HEK293 (cell line): Measurements from ENCODE around the gene PEX7.
A peak's percentile ranks its signal among the peaks of the same experiment; 100 is the strongest.

Experiments
- CTCF ChIA-PET: fragments of 350-600 bp; formaldehyde crosslinking; extraction: SDS; loops from one replicate; lab custom pipeline; 2021; ENCODE audit warnings: antibody characterized with exemption; lab: Yijun Ruan, JAX
- POLR2A ChIA-PET: fragments of 300-600 bp; formaldehyde crosslinking; extraction: SDS; loops from one replicate; lab custom pipeline; 2020; ENCODE audit warnings: antibody characterized with exemption, inconsistent platforms; lab: Yijun Ruan, JAX
- H3K27ac ChIP-seq: fragments of 200-500 bp; sonication (Bioruptor generic); 2 replicates; pipeline ENCODE4 v1.5.1; 2014; ENCODE audit warnings: low read depth, low read length, control low read depth, inconsistent platforms; ENCODE audit errors: extremely low read depth
- H3K36me3 ChIP-seq, 2 experiments: fragments of 200-500 bp in 1 of 2; sonication (Bioruptor generic) in 1 of 2; 1 replicate in 1 of 2; 2 replicates in 1 of 2; pipeline ENCODE4 v1.5.1; 2014 to 2017; ENCODE audit warnings: inconsistent platforms in 2 of 2, low read length in 2 of 2; ENCODE audit not compliant: control insufficient read depth in 2 of 2, insufficient read depth in 1 of 2
- H3K4me1 ChIP-seq: fragments of 200-500 bp; sonication (Bioruptor generic); 2 replicates; pipeline ENCODE4 v1.5.1; 2014; ENCODE audit warnings: mild to moderate bottlenecking, low read length, inconsistent platforms; ENCODE audit not compliant: control insufficient read depth, insufficient read depth
- H3K4me3 ChIP-seq: 2 replicates; pipeline ENCODE4 v1.5.1; 2011; ENCODE audit warnings: low read depth, mild to moderate bottlenecking, control low read depth, low read length, moderate library complexity
- H3K9me3 ChIP-seq: fragments of 200-500 bp; sonication (Bioruptor generic); 2 replicates; pipeline ENCODE4 v1.5.1; 2014; ENCODE audit warnings: low read depth, low read length, inconsistent platforms; ENCODE audit not compliant: control insufficient read depth, insufficient read depth
- BCL11B ChIP-seq: fragments of 450-650 bp; formaldehyde crosslinking; IDR thresholded peaks from 2 replicates; pipeline ENCODE4 v1.5.1; 2016; ENCODE audit warnings: low read depth, missing biosample characterization, missing genetic modification characterization
- FEZF1 ChIP-seq: fragments of 450-650 bp; formaldehyde crosslinking; IDR thresholded peaks from 2 replicates; pipeline ENCODE4 v1.5.1; 2016; ENCODE audit warnings: missing biosample characterization, missing genetic modification characterization
- KLF10 ChIP-seq: fragments of 450-650 bp; IDR thresholded peaks from 2 replicates; pipeline ENCODE4 v1.5.1; 2018; ENCODE audit warnings: missing biosample characterization, mild to moderate bottlenecking, missing genetic modification characterization
- MZF1 ChIP-seq: fragments of 450-650 bp; formaldehyde crosslinking; IDR thresholded peaks from 2 replicates; pipeline ENCODE4 v1.5.1; 2017; ENCODE audit warnings: missing biosample characterization, missing genetic modification characterization, borderline replicate concordance
- ZNF146 ChIP-seq: fragments of 450-650 bp; formaldehyde crosslinking; IDR thresholded peaks from 2 replicates; pipeline ENCODE4 v1.5.1; 2016; ENCODE audit warnings: missing biosample characterization, missing genetic modification characterization
- ZNF184 ChIP-seq: fragments of 450-650 bp; IDR thresholded peaks from 2 replicates; pipeline ENCODE4 v1.5.1; 2018; ENCODE audit warnings: missing biosample characterization, mild to moderate bottlenecking, missing genetic modification characterization
- ZNF366 ChIP-seq: fragments of 450-650 bp; formaldehyde crosslinking; conservative IDR thresholded peaks from 2 replicates; pipeline ENCODE4 v1.5.1; 2016; ENCODE audit warnings: missing biosample characterization, missing genetic modification characterization
- ZNF473 ChIP-seq: fragments of 450-650 bp; formaldehyde crosslinking; IDR thresholded peaks from 2 replicates; pipeline ENCODE4 v1.5.1; 2017; ENCODE audit warnings: missing biosample characterization, missing genetic modification characterization
- ZNF596 ChIP-seq: fragments of 450-650 bp; IDR thresholded peaks from 2 replicates; pipeline ENCODE4 v1.5.0; 2018; ENCODE audit warnings: missing biosample characterization, mild to moderate bottlenecking, missing genetic modification characterization, moderate library complexity
- ZNF660 ChIP-seq: fragments of 450-650 bp; IDR thresholded peaks from 2 replicates; pipeline ENCODE4 v1.5.1; 2018; ENCODE audit warnings: missing biosample characterization, mild to moderate bottlenecking, missing genetic modification characterization
- ZNF701 ChIP-seq: fragments of 450-650 bp; formaldehyde crosslinking; IDR thresholded peaks from 2 replicates; pipeline ENCODE4 v1.5.1; 2016; ENCODE audit warnings: missing biosample characterization, missing genetic modification characterization
- TF ChIP-seq, protein P1 (sequence below): fragments of 450-650 bp; formaldehyde crosslinking; IDR thresholded peaks from 2 replicates; pipeline ENCODE4 v1.5.0; 2017; ENCODE audit warnings: missing biosample characterization, missing genetic modification characterization, borderline replicate concordance
- TF ChIP-seq, protein P2 (sequence below): fragments of 450-650 bp; formaldehyde crosslinking; IDR thresholded peaks from 2 replicates; pipeline ENCODE4 v1.5.1; 2016; ENCODE audit warnings: missing biosample characterization, missing genetic modification characterization
- TF ChIP-seq, protein P3 (sequence below): fragments of 450-650 bp; formaldehyde crosslinking; conservative IDR thresholded peaks from 2 replicates; pipeline ENCODE4 v1.5.1; 2016; ENCODE audit warnings: low read depth, missing biosample characterization, missing genetic modification characterization

PEX7 gene

DNA sequence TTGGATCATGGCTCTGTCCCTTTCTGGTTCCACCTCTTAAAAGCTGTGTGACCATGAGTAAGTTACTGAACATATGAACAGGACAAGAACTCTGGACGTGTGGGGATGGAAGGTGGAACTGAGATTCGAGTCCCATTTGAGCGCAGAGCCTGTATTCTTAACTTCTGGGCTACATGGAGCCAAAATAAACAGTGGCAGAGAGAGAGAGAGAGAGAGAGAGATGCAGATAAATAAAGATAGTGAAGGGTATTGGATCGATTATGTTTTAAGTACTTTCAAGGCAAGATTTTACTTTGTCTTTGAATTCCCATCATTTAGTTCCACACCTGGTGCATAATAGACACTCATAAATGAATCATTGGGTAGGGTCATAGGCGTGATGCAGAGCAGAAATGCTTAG, 139.5 kb downstream of the PEX7 start:
- no peak for TF ChIP-seq ZNF473
- 0 out of 2 replicates have a peak, but pooled peaks have one; percentile 15 for TF ChIP-seq ZNF366
- no peak for TF ChIP-seq KLF10
- peak; percentile 76 for TF ChIP-seq ZNF596 (tag by site-specific recombination)
- CTCF ChIA-PET, result interaction anchor here (0.7 kb wide), 1 partner anchor 132 kb away, joined by 3 read pairs; no protein-coding TSS in a partner anchor
- Histone ChIP-seq H3K27ac (no peak overlapping the region), H3K9me3 (no peaks in the 10 kb centered on the region), H3K4me3 (no peak overlapping the region), H3K36me3 (no peaks in the 10 kb centered on the region), H3K4me1 (peaks cover 14% of the 10 kb centered on the region)
- POLR2A ChIA-PET, result no interaction called here

DNA sequence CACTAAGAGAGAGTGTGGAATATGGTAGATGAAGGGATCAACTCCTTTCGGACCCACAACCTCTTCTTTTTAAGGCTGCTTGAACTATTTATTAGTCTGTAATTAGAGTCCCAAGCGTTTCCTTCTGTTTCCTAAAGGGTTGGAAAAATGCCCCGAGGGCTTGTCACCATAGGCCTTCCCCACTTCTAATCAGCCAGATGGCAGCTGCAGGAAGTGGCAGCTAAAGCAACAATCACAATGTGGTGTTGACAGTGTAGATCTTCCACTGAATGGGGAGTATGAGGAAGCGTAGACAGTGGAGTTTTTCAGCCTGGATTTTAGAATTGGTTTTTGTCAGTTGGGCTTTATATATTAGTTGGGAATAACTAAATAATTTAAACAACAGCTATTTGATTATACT, 140.3 kb downstream of the PEX7 start:
- CTCF ChIA-PET, result interaction anchor here (0.5 to 1.1 kb wide), 2 partner anchors 42 to 117 kb away, joined by 3 to 4 read pairs; no protein-coding TSS in a partner anchor
- no peaks in the 10 kb centered on the region for H3K9me3 ChIP-seq
- no peak overlapping the region for H3K27ac ChIP-seq
- H3K4me3 ChIP-seq, result no peak overlapping the region
- no peaks in the 10 kb centered on the region for H3K36me3 ChIP-seq
- POLR2A ChIA-PET, result no interaction called here
- peaks cover 14% of the 10 kb centered on the region; the same call in 1 of the 2 replicates for H3K4me1 ChIP-seq
- TF ChIP-seq, protein P1, sequence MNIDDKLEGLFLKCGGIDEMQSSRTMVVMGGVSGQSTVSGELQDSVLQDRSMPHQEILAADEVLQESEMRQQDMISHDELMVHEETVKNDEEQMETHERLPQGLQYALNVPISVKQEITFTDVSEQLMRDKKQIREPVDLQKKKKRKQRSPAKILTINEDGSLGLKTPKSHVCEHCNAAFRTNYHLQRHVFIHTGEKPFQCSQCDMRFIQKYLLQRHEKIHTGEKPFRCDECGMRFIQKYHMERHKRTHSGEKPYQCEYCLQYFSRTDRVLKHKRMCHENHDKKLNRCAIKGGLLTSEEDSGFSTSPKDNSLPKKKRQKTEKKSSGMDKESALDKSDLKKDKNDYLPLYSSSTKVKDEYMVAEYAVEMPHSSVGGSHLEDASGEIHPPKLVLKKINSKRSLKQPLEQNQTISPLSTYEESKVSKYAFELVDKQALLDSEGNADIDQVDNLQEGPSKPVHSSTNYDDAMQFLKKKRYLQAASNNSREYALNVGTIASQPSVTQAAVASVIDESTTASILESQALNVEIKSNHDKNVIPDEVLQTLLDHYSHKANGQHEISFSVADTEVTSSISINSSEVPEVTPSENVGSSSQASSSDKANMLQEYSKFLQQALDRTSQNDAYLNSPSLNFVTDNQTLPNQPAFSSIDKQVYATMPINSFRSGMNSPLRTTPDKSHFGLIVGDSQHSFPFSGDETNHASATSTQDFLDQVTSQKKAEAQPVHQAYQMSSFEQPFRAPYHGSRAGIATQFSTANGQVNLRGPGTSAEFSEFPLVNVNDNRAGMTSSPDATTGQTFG (tag by site-specific recombination), result no peak
- TF ChIP-seq, protein P2, sequence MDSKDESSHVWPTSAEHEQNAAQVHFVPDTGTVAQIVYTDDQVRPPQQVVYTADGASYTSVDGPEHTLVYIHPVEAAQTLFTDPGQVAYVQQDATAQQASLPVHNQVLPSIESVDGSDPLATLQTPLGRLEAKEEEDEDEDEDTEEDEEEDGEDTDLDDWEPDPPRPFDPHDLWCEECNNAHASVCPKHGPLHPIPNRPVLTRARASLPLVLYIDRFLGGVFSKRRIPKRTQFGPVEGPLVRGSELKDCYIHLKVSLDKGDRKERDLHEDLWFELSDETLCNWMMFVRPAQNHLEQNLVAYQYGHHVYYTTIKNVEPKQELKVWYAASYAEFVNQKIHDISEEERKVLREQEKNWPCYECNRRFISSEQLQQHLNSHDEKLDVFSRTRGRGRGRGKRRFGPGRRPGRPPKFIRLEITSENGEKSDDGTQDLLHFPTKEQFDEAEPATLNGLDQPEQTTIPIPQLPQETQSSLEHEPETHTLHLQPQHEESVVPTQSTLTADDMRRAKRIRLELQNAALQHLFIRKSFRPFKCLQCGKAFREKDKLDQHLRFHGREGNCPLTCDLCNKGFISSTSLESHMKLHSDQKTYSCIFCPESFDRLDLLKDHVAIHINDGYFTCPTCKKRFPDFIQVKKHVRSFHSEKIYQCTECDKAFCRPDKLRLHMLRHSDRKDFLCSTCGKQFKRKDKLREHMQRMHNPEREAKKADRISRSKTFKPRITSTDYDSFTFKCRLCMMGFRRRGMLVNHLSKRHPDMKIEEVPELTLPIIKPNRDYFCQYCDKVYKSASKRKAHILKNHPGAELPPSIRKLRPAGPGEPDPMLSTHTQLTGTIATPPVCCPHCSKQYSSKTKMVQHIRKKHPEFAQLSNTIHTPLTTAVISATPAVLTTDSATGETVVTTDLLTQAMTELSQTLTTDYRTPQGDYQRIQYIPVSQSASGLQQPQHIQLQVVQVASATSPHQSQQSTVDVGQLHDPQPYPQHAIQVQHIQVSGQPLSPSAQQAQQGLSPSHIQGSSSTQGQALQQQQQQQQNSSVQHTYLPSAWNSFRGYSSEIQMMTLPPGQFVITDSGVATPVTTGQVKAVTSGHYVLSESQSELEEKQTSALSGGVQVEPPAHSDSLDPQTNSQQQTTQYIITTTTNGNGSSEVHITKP (tag by site-specific recombination), result 0 out of 2 replicates have a peak, but pooled peaks have one; percentile 13
- TF ChIP-seq MZF1 (tag by site-specific recombination) (0 out of 2 replicates have a peak, but pooled peaks have one; percentile 43), ZNF701 (no peak), ZNF184 (tag by site-specific recombination) (no peak), ZNF660 (tag by site-specific recombination) (peak; percentile 48; the same call in 1 of the 2 replicates), FEZF1 (peak; percentile 58)

DNA sequence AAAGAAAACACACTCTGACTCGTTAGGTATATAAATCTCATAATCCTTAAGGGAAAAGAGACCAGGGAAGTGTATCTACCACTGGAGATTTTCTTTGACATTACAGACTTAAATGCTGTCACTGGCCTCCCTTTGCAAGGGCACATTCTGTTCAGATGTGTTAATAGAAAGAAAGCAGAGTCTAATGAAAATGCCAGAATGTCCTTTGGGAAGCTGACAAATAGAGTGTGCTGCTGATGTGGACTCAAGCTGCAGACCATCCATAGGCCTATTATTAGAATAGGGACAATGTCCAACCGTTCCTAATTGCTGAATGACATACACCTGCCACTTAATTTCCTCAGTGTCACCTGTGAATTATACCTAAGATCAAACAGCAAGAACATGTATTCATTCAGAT, 140.9 kb downstream of the PEX7 start:
- ChIA-PET CTCF (interaction anchor here (0.5 to 1.6 kb wide), 6 partner anchors 17 to 185 kb away, joined by 3 to 6 read pairs (median 4); partner anchors contain the start of gene SLC35D3), POLR2A (no interaction called here)
- H3K4me1 ChIP-seq, result peaks cover 14% of the 10 kb centered on the region; the same call in 1 of the 2 replicates
- no peaks in the 10 kb centered on the region for H3K36me3 ChIP-seq
- no peak overlapping the region for H3K27ac ChIP-seq
- H3K9me3 ChIP-seq, result no peaks in the 10 kb centered on the region
- H3K4me3 ChIP-seq, result no peak overlapping the region
- TF ChIP-seq BCL11B (no peak), ZNF146 (tag by site-specific recombination) (no peak)
- TF ChIP-seq, protein P2 (tag by site-specific recombination), result no peak
- TF ChIP-seq, protein P3, sequence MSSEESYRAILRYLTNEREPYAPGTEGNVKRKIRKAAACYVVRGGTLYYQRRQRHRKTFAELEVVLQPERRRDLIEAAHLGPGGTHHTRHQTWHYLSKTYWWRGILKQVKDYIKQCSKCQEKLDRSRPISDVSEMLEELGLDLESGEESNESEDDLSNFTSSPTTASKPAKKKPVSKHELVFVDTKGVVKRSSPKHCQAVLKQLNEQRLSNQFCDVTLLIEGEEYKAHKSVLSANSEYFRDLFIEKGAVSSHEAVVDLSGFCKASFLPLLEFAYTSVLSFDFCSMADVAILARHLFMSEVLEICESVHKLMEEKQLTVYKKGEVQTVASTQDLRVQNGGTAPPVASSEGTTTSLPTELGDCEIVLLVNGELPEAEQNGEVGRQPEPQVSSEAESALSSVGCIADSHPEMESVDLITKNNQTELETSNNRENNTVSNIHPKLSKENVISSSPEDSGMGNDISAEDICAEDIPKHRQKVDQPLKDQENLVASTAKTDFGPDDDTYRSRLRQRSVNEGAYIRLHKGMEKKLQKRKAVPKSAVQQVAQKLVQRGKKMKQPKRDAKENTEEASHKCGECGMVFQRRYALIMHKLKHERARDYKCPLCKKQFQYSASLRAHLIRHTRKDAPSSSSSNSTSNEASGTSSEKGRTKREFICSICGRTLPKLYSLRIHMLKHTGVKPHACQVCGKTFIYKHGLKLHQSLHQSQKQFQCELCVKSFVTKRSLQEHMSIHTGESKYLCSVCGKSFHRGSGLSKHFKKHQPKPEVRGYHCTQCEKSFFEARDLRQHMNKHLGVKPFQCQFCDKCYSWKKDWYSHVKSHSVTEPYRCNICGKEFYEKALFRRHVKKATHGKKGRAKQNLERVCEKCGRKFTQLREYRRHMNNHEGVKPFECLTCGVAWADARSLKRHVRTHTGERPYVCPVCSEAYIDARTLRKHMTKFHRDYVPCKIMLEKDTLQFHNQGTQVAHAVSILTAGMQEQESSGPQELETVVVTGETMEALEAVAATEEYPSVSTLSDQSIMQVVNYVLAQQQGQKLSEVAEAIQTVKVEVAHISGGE (tag by site-specific recombination), result no peak
- TF ChIP-seq, protein P1 (tag by site-specific recombination), result no peak
